GM18499 (cell line): ENCODE measurements around the gene HOXB9.

Experiments used
- ATAC-seq: cut with Tn5 transposase; IDR thresholded peaks from one replicate; pipeline ENCODE4 v1.9.1; 2021; ENCODE audit warnings: moderate number of reproducible peaks; ENCODE audit not compliant: insufficient read depth, unreplicated experiment

HOXB9 gene

DNA sequence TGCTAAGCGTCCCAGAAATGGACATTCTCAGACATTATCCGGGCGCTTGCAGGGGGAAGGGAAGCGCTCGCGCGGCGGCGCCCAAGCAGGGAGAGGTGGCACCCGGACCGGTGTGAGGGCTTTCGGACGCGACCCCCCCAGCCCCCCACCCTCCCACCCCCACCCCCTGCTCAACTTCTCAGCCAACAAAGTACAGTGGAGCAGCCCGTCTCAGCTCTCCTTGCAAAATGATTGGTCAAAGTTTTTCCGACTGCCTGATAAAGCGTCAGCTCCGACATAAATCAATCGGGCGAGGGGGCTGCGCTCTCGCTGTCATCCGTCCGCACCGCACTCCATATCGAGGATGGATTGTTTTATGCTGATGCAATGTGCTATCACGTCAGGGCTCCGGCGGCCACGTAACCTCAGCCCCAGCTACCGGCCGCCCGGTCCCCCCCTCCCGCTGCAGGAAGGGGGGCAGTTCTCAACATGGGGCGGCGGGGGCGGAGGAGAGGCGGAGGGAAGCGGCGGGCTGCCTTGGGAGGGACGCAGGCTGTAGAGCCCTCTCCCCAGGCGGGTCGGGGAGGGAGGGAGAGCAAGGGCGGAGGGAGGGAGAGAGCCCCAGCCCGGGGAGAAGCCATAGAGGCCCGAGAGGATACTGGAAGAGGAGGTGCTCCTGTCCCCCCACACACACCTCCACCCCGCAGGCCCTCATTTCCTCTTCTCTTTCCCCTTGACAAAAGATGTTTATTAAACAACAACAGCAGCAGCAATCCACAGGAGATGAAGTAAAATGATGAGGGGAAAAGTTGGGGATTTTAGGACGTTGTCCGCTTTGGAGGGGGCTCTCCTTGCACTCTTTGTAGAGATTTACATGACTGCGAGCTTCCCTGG, at the start of gene HOXB9:
TSS of gene HOXB9 (minus strand) at position 114 of the 873 bp plus-strand sequence. CDS start at position 25, 89 bp downstream.
- ATAC-seq: no peak

- no peak for ATAC-seq
These were observed 46.2 kb upstream of the HOXB9 start for GRCh38 chr17:48672340-48672739.

GRCh38 chr17:48671697-48672171, 45.6 kb upstream of the HOXB9 start:
- no peak for ATAC-seq

GRCh38 chr17:48663134-48663924, 37.2 kb upstream of the HOXB9 start:
- no peak for ATAC-seq

- ATAC-seq: no peak
These were observed 29.8 kb upstream of the HOXB9 start for GRCh38 chr17:48655913-48656312.

- ATAC-seq: no peak
These were observed 23.6 kb upstream of the HOXB9 start for GRCh38 chr17:48649741-48650140.

DNA sequence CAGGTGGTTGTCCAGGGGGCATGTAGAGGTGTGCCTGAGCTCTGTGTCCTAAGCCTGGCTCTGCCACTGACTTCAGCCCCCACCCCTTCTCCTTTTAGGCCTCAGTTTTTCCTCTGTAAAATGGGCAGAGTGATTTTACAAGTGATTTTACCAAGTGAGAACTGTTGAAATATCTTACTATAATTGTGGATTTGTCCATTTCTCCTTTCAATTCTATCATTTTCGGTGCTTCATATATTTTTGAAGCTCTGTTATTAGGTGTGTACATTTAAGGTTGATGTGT, 21.7 kb upstream of the HOXB9 start:
- ATAC-seq: no peak

DNA sequence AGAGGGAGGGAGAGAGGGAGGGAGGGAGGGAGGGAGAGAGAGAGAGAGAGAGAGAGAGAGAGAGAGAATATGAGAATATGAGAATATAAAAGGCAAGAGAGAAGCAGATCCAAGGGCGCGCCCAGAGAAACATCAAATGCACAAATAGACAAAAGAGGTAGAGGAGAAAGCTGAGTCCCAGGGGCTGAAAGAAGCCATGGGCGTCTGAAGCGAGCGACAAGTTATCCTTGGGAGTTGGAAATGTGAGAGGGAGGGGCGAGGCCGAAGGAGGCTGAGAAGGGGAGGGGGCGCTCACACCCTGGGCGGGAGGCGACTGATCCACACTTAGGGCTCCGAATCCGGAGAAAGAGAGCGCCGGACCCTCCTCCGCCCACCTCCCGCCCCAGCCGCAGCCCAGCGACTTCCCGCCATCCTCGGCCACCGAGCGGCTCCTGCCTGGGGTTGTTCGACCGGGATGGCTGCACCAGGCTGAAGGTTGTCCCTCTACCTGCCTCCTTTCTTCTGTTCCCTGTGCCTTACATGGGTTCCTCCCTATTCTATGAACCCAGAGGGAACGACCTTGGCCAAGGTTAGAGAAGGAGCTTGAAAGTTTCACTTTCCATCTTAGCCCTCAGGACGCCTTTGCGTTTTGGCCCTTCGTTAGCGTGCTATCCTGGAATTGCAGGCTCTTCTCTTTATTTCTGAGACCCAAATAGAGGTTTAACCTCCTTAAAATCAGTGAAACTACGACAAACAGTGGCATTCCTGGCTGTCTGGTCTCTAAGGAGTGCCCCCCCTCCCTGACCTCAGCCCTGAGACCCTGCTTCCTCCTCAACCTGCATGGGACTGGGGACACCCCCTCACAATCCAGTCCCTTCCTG, 21.2 kb upstream of the HOXB9 start:
- no peak for ATAC-seq

- no peak for ATAC-seq
These were observed 20.3 kb upstream of the HOXB9 start for GRCh38 chr17:48646183-48647102.

DNA sequence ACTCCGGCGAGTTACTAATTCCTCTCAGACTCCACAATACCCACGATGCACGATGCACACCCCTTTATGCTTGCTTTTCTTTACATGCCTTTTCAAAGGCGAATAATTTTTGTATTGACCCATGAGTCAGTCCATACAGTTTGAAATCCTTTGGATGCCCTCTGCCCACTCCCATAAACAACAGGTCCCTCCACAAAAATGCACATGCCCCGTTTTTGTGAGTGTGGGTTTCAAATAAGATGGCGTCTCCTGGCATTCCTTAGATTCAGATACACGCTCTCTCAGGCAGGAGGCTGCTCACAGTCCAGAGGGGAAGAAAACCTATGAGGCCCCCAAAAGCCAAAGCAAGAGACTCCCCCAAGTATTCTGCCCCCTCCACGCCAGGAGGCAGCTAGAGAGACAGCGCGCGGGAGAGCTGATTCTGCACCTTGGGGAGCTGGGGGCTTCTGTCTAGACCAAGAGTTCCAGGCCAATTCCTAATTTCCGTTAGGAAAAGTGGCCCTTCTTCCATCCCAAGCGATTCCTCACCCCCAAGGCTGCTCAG, 19.6 kb upstream of the HOXB9 start:
- ATAC-seq: no peak

- ATAC-seq: no peak
These were observed 18.9 kb upstream of the HOXB9 start for GRCh38 chr17:48644910-48645557.

GRCh38 chr17:48644159-48644558, 18.0 kb upstream of the HOXB9 start:
- ATAC-seq: no peak

DNA sequence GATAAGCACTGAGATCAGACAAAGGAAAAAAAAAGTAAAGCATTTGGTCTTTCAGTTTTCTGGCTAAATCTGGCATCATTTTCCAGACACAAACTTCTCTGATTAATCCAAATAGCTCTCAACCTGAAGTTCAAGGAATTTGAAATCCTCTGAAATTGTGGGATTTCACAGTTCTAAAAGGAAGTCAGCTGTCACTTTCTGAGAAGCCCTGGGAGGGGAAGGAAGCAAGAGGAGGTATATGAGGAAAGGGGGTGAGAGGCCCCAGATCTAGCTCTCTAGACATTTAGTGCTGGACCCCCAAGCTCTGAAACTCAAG, 17.5 kb upstream of the HOXB9 start:
- ATAC-seq: no peak

- ATAC-seq: no peak
These were observed 16.9 kb upstream of the HOXB9 start for GRCh38 chr17:48642843-48643696.

GRCh38 chr17:48642059-48642842, 16.1 kb upstream of the HOXB9 start:
- no peak for ATAC-seq

GRCh38 chr17:48641541-48642058, 15.4 kb upstream of the HOXB9 start:
- no peak for ATAC-seq

GRCh38 chr17:48640858-48641180, 14.7 kb upstream of the HOXB9 start:
- no peak for ATAC-seq
